IMR-90 (cell line): ENCODE data around the gene STYXL1. TPM values are rescaled to one million over a fixed set of nuclear protein-coding genes. Genes with fewer than 3 reads are reported as not detected.

ENCODE experiments used
- ATAC-seq: fragments of 200-7000 bp; cut with Tn5 transposase; 2 replicates; pipeline ENCODE4 v1.9.1; 2020; ENCODE audit warnings: low read depth, mild to moderate bottlenecking, moderate library complexity
- BruUV-seq: library from RNA; stranded (reverse); fragments of 400-500 nt; replicated peaks from 2 replicates; lab custom pipeline; 2021; lab: Mats Ljungman, UMichigan
- CTCF ChIA-PET: fragments of 300-600 bp; formaldehyde crosslinking; extraction: SDS; loops from one replicate; lab custom pipeline; 2021; ENCODE audit warnings: antibody characterized with exemption; lab: Yijun Ruan, JAX
- POLR2A ChIA-PET: fragments of 300-600 bp; sonication (Branson Sonifier 250); formaldehyde crosslinking; loops from one replicate; lab custom pipeline; 2022; ENCODE audit warnings: antibody characterized with exemption; ENCODE audit not compliant: unreplicated experiment; lab: Charles Lee
- DNase-seq: peaks from one replicate; pipeline ENCODE4 v3.0.0; 2013
- H2AFZ ChIP-seq: replicated peaks from 2 replicates; pipeline ENCODE3; 2013; ENCODE audit warnings: low read length, mild to moderate bottlenecking; ENCODE audit not compliant: poor library complexity
- H2AK5ac ChIP-seq: 2 replicates; pipeline ENCODE4 v1.6.1; 2013; ENCODE audit warnings: low read depth, low read length, inconsistent platforms
- H2AK9ac ChIP-seq: replicated peaks from 2 replicates; pipeline ENCODE3; 2013; ENCODE audit warnings: mild to moderate bottlenecking, low read depth, low read length, moderate library complexity; ENCODE audit not compliant: poor library complexity
- H2BK120ac ChIP-seq: 2 replicates; pipeline ENCODE4 v1.6.1; 2013; ENCODE audit warnings: low read depth, low read length, inconsistent platforms
- H2BK15ac ChIP-seq: 3 replicates; pipeline ENCODE4 v1.6.1; 2013; ENCODE audit warnings: low read depth, low read length, inconsistent platforms
- H2BK20ac ChIP-seq: 2 replicates; pipeline ENCODE4 v1.6.1; 2013; ENCODE audit warnings: low read depth, mild to moderate bottlenecking, inconsistent platforms, low read length, moderate library complexity
- H2BK5ac ChIP-seq: 2 replicates; pipeline ENCODE4 v1.6.1; 2013; ENCODE audit warnings: mild to moderate bottlenecking, low read depth, low read length, inconsistent platforms; ENCODE audit not compliant: poor library complexity, severe bottlenecking
- H3K14ac ChIP-seq: replicated peaks from 2 replicates; pipeline ENCODE4 v1.6.1; 2013; ENCODE audit warnings: low read depth, low read length, inconsistent platforms
- H3K18ac ChIP-seq: 2 replicates; pipeline ENCODE4 v1.6.1; 2013; ENCODE audit warnings: low read depth, low read length, control low read depth
- H3K23ac ChIP-seq: 2 replicates; pipeline ENCODE4 v1.6.1; 2013; ENCODE audit warnings: low read depth, low read length, inconsistent platforms
- H3K27ac ChIP-seq: 2 replicates; pipeline ENCODE4 v1.5.1; 2013; ENCODE audit warnings: mild to moderate bottlenecking, control low read depth, low read length; ENCODE audit not compliant: insufficient read depth
- H3K27me3 ChIP-seq: 2 replicates; pipeline ENCODE4 v1.6.1; 2013; ENCODE audit warnings: low read length; ENCODE audit not compliant: control insufficient read depth, insufficient read depth
- H3K36me3 ChIP-seq: 2 replicates; pipeline ENCODE4 v1.6.1; 2013; ENCODE audit warnings: low read length, mixed read lengths; ENCODE audit not compliant: control insufficient read depth, insufficient read depth
- H3K4ac ChIP-seq: 2 replicates; pipeline ENCODE4 v1.6.1; 2013; ENCODE audit warnings: low read depth, low read length, inconsistent platforms
- H3K4me1 ChIP-seq: 2 replicates; pipeline ENCODE4 v1.6.1; 2013; ENCODE audit warnings: low read length, mixed read lengths; ENCODE audit not compliant: control insufficient read depth, insufficient read depth
- H3K4me2 ChIP-seq: 2 replicates; pipeline ENCODE4 v1.6.1; 2013; ENCODE audit warnings: low read depth, mild to moderate bottlenecking, control low read depth, low read length, moderate library complexity
- H3K4me3 ChIP-seq: 2 replicates; pipeline ENCODE4 v1.5.1; 2013; ENCODE audit warnings: low read depth, mild to moderate bottlenecking, control low read depth, low read length, moderate library complexity; ENCODE audit not compliant: insufficient read depth
- H3K56ac ChIP-seq: 2 replicates; pipeline ENCODE4 v1.6.1; 2013; ENCODE audit warnings: low read length, inconsistent platforms; ENCODE audit not compliant: insufficient read depth; ENCODE audit errors: extremely low read depth
- H3K79me1 ChIP-seq, 2 experiments: 2 replicates each; pipeline ENCODE4 v1.6.1; 2013; ENCODE audit warnings: low read length in 2 of 2, inconsistent platforms in 1 of 2, low read depth in 1 of 2
- H3K9ac ChIP-seq: 2 replicates; pipeline ENCODE4 v1.6.1; 2013; ENCODE audit warnings: low read depth, low read length, control low read depth
- H3K9me1 ChIP-seq: 2 replicates; pipeline ENCODE4 v1.6.1; 2013; ENCODE audit warnings: low read length, inconsistent platforms; ENCODE audit not compliant: insufficient read depth
- H3K9me3 ChIP-seq: 2 replicates; pipeline ENCODE4 v1.6.1; 2013; ENCODE audit warnings: low read length; ENCODE audit not compliant: control insufficient read depth, insufficient read depth
- H4K20me1 ChIP-seq: 2 replicates; pipeline ENCODE4 v1.6.1; 2013; ENCODE audit warnings: low read length, inconsistent platforms; ENCODE audit not compliant: insufficient read depth
- H4K5ac ChIP-seq: 2 replicates; pipeline ENCODE4 v1.6.1; 2013; ENCODE audit warnings: mild to moderate bottlenecking, low read depth, low read length, control low read depth
- H4K8ac ChIP-seq, 2 experiments: 2 replicates each; pipeline ENCODE4 v1.6.1; 2013; ENCODE audit warnings: low read depth in 2 of 2, low read length in 2 of 2, control low read depth in 1 of 2, inconsistent platforms in 1 of 2
- H4K91ac ChIP-seq: 2 replicates; pipeline ENCODE4 v1.6.1; 2013; ENCODE audit warnings: low read depth, low read length, inconsistent platforms; ENCODE audit not compliant: insufficient read depth
- BHLHE40 ChIP-seq: fragments of 150-350 bp; IDR thresholded peaks from 2 replicates; pipeline ENCODE4 v1.6.1; 2016; ENCODE audit warnings: mild to moderate bottlenecking, low read depth, low read length
- CEBPB ChIP-seq: IDR thresholded peaks from 2 replicates; pipeline ENCODE4 v1.6.1; 2012; ENCODE audit warnings: low read depth, low read length, improper control_type of control experiment
- MAZ ChIP-seq: IDR thresholded peaks from 2 replicates; pipeline ENCODE4 v1.6.1; 2012; ENCODE audit warnings: low read depth, mild to moderate bottlenecking, low read length, improper control_type of control experiment, moderate library complexity, borderline replicate concordance
- NFE2L2 ChIP-seq: fragments of 150-350 bp; IDR thresholded peaks from 2 replicates; pipeline ENCODE4 v1.6.1; 2016; ENCODE audit warnings: low read depth, mild to moderate bottlenecking, low read length
- POLR2A ChIP-seq: IDR thresholded peaks from 2 replicates; pipeline ENCODE4 v1.6.1; 2012; ENCODE audit warnings: mild to moderate bottlenecking, low read depth, low read length
- RCOR1 ChIP-seq: IDR thresholded peaks from 2 replicates; pipeline ENCODE4 v1.6.1; 2012; ENCODE audit warnings: mild to moderate bottlenecking, low read length, improper control_type of control experiment; ENCODE audit not compliant: insufficient replicate concordance
- WGBS, 2 experiments: methylation state at CpG; one replicate each; pipeline versions ENCODE4 v1.1.5 to v1.1.7; 2013; ENCODE audit warnings: missing lambda C conversion rate in 2 of 2; ENCODE audit not compliant: insufficient read length in 1 of 2; ENCODE audit errors: extremely low coverage in 2 of 2; 5-methylcytosine and 5-hydroxymethylcytosine counted together
- dilution Hi-C: fragments of 300-500 bp; cut with HindIII; formaldehyde crosslinking; loops from one replicate; pipeline ENCODE4 v1.14.3; 2018; ENCODE audit warnings: low sequenced_read_pairs; ENCODE audit not compliant: unreplicated experiment
- in situ Hi-C: fragments of 300-500 bp; cut with MboI; formaldehyde crosslinking; loops from 3 replicates; pipeline ENCODE4 v1.14.3; 2019; ENCODE audit warnings: low sequenced_read_pairs, inconsistent platforms, mixed read lengths
- intact Hi-C: fragments of 100-400 bp; cut with micrococcal nuclease; formaldehyde crosslinking; loops from 2 replicates; pipeline ENCODE4 v1.10.0; 2022
- polyA plus RNA-seq, 3 experiments: library from polyadenylated mRNA; depleted of rRNA; stranded (reverse); fragments of >200 nt; gene quantifications; 2 replicates each; pipeline ENCODE4 v1.2.3, GENCODE V29; 2012; ENCODE audit warnings: low replicate concordance in 1 of 3
- total RNA-seq: library from RNA; depleted of rRNA; stranded (reverse); fragments of >200 nt; gene quantifications from 2 replicates; pipeline ENCODE4 v1.2.3, GENCODE V29; 2012
- TF ChIP-seq, protein P1 (sequence below): fragments of 150-350 bp; IDR thresholded peaks from 2 replicates; pipeline ENCODE4 v1.6.1; 2017; ENCODE audit warnings: mild to moderate bottlenecking, antibody characterized with exemption, low read length, low read depth

The STYXL1 gene
- total and polyA plus RNA-seq, 2 of the 4 experiments (the other 2 are of a cell fraction), result 66.1 to 73.8 TPM

- Histone ChIP-seq H3K23ac (no peak overlapping the region), H2BK120ac (0 out of 2 replicates have a peak overlapping the region, but pooled peaks have one; percentile 4), H3K79me1 (no peaks in the 10 kb centered on the region), H2BK20ac (peak overlapping the region; percentile 66; the same call in 1 of the 2 replicates), H4K8ac (no peak overlapping the region), H2AK9ac (no peak overlapping the region), H2BK5ac (no peak overlapping the region), H3K27ac (no peak overlapping the region), H3K4me1 (peaks cover 6% of the 10 kb centered on the region), H3K14ac (no peak overlapping the region), H3K9me1 (peaks cover 10% of the 10 kb centered on the region), H3K36me3 (no peaks in the 10 kb centered on the region), H3K9ac (no peak overlapping the region), H4K5ac (no peak overlapping the region), H2BK15ac (no peak overlapping the region), H3K56ac (no peak overlapping the region), H3K9me3 (peaks cover 5% of the 10 kb centered on the region), H4K91ac (0 out of 2 replicates have a peak overlapping the region, but pooled peaks have one; percentile 26), H2AFZ (no peak overlapping the region), H2AK5ac (peak overlapping the region; percentile 67), H3K18ac (no peak overlapping the region), H3K27me3 (no peaks in the 10 kb centered on the region), H4K20me1 (no peaks in the 10 kb centered on the region), H3K4me2 (no peak overlapping the region), H3K4me3 (no peak overlapping the region), H3K4ac (peak overlapping the region; percentile 48; the same call in 1 of the 2 replicates)
- no TSS peak for BruUV-seq
- TF ChIP-seq POLR2A (no peak), RCOR1 (no peak), NFE2L2 (no peak), BHLHE40 (peak; percentile 34; the same call in 1 of the 2 replicates), MAZ (no peak), CEBPB (peak; percentile 20; the same call in 1 of the 2 replicates)
- TF ChIP-seq, protein P1, sequence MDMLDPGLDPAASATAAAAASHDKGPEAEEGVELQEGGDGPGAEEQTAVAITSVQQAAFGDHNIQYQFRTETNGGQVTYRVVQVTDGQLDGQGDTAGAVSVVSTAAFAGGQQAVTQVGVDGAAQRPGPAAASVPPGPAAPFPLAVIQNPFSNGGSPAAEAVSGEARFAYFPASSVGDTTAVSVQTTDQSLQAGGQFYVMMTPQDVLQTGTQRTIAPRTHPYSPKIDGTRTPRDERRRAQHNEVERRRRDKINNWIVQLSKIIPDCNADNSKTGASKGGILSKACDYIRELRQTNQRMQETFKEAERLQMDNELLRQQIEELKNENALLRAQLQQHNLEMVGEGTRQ, result no peak
- ChIA-PET CTCF (no interaction called here), POLR2A (no interaction called here)
- DNase-seq, result peak; percentile 49
- WGBS, 2 experiments, result 100% methylated on average over 3 of the region's 4 CpGs; no CpG with 5 or more reads in 1 of the 2 experiments
- no peak for ATAC-seq
- intact Hi-C loops (no loop called here), in situ Hi-C loops (no loop called here), dilution Hi-C loops (no loop called here)
Measured at GRCh38 chr7:76074972-76075370, 27.2 kb upstream of the STYXL1 start.
